ENCODE results near the gene AUTS2. TPM values are rescaled to one million over a fixed set of nuclear protein-coding genes. Genes with fewer than 3 reads are reported as not detected.

Gene AUTS2
- total RNA-seq, 1 experiment from 2014 or later: 4.2 TPM

- peak; percentile 12 for DNase-seq (ENCODE audit: low spot score)
These were observed 333.9 kb downstream of the AUTS2 start for GRCh38 chr7:69932034-69932628.

DNA sequence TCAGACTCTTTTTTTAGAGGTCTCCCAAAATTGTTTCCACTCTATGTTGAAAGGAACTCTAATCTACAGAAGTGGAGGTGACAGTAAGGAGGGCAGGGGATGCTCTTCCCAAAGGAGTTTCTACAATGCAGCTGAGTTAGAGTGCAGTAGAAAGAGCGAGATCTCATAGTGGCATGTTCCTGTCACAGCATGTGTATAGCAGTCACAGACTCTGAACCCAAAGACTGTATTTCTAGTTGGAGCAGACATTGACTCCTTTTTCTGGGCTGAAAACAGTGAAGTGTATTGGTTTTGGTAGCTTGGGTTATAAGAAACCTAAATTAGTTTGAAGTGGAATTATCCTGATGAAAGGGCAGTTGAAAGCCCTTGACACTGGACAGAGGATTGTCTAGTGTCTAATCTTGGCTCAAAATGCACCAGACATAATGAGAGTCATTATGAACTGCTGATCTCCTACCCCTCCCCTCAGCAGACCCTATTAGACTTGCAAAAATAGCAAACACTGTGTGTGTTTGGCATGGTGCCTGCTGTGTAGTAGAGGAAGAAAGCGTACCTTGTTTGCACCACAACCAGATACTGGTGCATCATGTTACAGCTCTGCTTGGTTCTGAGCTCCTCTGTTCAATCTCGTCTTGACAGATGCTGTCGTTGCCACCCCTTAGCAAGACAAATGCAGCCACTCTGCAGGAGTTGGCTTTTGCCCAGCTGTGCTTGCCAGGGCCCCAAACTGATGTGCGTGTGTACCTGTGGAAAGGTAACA, 336.0 kb downstream of the AUTS2 start:
- no peak for DNase-seq (ENCODE audit: low spot score)

DNA sequence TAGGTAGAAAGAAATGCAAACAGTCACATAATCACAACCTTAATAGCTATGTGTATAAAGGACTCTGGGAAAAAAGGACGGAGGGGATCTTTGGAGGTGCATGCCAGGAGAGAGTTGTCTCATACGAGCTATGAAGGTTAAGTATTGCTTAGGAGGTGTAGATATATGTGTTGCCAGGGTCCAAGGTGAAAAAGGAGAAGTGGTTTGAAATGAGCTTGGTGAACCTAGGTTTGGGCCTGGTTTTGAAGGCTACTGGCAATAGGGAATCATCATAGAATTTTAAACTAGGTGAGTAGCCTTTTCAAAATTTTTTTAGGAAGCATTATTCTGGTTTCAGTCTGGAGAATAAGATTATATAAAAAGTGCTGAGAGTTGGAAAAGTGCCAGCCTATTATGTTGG, 336.8 kb downstream of the AUTS2 start:
- DNase-seq (ENCODE audit: low spot score): no peak

DNA sequence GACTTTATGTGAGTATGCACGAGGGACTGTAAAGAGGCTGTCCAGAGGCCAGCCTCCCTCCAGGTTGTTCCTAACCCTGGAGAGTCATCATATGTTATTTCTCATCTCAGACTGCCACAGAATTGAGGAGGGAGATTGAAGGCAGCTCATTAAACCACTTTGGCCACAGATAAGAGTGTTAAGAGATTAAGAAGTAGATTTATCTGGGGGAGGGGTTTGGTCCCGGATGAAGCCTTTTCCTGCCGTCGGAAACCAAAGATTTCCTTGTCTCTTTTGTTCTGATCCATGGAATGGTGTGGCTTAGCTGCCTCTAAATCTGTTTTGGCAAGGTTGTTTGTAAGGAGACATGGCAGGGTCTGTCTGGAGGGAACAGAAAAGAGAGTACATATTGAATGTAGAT, 338.8 kb downstream of the AUTS2 start:
- no peak for DNase-seq (ENCODE audit: low spot score)

GRCh38 chr7:69939317-69939716, 341.0 kb downstream of the AUTS2 start:
- DNase-seq (ENCODE audit: low spot score): no peak

GRCh38 chr7:69941077-69941651, 342.9 kb downstream of the AUTS2 start:
- DNase-seq (ENCODE audit: low spot score): no peak

- DNase-seq (ENCODE audit: low spot score): no peak
These were observed 344.3 kb downstream of the AUTS2 start for GRCh38 chr7:69942573-69942972.

GRCh38 chr7:69946901-69947300, 348.6 kb downstream of the AUTS2 start:
- no peak for DNase-seq (ENCODE audit: low spot score)

GRCh38 chr7:69947998-69948397, 349.7 kb downstream of the AUTS2 start:
- DNase-seq (ENCODE audit: low spot score): no peak

GRCh38 chr7:69949122-69949521, 350.8 kb downstream of the AUTS2 start:
- no peak for DNase-seq (ENCODE audit: low spot score)

DNA sequence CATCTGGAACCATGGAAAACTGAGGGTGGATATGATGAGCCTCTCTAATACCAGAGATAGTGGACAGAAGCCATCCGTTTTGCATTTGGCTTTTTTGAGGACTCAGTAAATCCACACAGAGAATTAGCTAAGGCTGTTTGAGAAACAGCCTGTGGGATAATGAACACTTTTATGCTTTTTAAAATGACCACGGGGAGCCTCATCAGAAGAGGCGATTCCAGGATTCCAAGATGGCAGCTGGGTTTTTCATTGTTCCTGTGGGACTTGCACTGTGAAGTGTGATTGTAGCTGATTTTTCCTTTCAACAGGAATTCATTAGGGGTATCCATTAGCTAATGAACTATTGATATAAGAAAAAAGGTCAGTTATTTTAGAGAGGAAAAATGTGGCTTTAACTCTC, 353.2 kb downstream of the AUTS2 start:
- no peak for DNase-seq (ENCODE audit: low spot score)

DNA sequence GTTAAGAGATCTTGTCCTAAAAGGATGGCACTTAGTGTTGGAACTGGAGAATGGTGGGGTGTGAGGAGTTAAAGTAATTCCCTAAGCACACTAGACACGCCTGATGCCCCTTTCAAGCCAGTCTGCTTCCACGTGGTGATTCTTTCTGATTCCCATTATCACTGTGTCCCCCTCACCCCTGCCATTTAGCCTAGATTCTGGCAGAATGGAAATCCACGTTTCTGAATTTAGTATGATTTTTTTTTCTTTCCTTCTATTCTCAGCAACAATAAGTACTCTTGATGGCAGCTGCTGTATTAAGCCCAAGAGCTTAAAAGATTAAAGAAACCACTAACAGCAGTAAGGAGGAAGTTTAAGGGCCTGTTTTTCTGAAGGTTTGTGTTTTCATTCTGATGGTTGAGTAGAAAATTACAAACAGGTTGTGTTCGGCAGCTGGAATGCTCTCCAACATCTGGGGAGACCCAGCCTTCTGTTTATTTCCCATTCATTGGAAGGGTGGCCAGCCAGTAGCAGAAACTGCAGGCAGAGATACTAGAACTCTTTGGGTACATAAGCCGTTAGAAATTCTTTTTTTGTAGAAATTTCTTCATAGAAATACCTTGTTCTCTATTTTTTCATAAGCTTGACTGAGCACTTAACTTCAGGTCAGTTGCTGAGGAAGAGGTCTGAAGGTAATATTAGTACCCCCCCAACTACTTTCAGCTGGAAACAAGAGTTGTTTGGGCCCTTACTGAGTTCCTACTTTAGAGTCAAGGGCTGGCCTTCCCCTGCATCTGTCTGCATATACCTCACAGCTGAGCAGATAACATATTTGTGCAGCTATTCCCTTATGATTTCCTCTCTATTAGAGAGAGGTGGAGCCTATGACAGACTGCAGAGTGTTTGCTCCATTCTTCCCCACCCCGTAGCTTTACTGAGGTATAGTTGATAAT, 355.1 kb downstream of the AUTS2 start:
- no peak for DNase-seq (ENCODE audit: low spot score)

GRCh38 chr7:69956541-69956940, 358.3 kb downstream of the AUTS2 start:
- no peak for DNase-seq (ENCODE audit: low spot score)

- DNase-seq (ENCODE audit: low spot score): no peak
These were observed 359.4 kb downstream of the AUTS2 start for GRCh38 chr7:69957661-69958060.

- DNase-seq (ENCODE audit: low spot score): no peak
These were observed 361.7 kb downstream of the AUTS2 start for GRCh38 chr7:69959789-69960499.

DNA sequence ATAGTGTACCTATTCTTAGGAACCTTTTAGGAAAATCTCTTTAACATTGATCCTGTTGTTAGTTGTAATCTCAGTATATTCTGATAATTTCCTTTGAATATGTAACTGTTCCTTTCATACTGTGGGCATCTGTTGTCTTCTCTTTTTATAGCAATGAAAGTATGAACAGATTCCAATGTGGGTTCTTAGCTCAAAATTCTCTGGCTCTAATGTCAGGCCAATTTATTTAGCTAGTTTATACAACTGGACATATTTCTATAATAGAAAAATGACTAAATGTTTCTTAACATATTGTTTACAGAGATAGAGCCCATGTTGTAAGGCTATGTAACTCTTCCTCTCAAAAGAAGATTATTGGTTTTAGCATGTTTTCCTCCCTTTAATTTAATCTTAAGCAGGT, 363.2 kb downstream of the AUTS2 start:
- no peak for DNase-seq (ENCODE audit: low spot score)

DNA sequence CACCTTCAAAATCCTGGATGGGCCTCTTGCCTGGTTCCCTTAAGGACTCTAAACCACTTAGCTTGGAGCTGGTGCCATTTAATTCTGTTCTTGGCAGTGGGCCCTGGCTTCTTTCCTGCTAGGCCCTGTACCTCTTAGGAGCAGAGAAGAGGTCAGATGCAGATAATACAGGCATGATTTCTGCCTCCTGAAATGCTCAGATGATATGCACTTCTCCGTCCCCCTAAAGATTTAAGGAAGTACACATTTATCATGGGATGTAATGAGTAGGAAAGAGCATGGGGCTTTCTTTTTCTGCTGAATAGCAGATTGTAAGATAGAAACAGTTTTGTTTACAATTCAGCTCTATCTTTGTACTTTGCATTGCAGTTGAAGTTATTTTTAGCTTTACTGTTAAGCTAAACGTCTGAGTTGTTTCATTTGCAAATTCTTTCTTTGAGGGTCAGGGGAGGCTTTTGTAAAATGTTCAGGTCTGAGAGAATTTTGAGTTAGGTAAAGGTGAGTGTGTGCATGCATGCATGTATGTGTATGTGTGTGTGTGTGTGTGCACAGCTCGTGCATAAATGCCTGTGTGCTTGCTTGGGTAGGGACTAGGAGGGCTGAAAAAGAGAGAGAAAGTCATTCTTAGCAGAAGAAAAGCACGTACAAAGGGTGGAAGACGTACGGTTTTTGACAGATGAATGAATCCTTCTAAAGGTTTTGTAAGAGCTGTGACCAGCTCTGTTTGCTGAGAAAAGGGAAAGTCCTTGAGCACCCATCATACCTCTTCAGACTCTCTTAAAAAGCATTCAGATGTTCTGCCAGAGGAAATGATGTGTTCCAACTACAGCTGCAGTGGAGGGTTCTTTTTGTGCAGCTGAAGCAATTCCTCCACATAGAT, 364.2 kb downstream of the AUTS2 start:
- DNase-seq (ENCODE audit: low spot score): no peak

GRCh38 chr7:69963393-69963792, 365.1 kb downstream of the AUTS2 start:
- no peak for DNase-seq (ENCODE audit: low spot score)

DNA sequence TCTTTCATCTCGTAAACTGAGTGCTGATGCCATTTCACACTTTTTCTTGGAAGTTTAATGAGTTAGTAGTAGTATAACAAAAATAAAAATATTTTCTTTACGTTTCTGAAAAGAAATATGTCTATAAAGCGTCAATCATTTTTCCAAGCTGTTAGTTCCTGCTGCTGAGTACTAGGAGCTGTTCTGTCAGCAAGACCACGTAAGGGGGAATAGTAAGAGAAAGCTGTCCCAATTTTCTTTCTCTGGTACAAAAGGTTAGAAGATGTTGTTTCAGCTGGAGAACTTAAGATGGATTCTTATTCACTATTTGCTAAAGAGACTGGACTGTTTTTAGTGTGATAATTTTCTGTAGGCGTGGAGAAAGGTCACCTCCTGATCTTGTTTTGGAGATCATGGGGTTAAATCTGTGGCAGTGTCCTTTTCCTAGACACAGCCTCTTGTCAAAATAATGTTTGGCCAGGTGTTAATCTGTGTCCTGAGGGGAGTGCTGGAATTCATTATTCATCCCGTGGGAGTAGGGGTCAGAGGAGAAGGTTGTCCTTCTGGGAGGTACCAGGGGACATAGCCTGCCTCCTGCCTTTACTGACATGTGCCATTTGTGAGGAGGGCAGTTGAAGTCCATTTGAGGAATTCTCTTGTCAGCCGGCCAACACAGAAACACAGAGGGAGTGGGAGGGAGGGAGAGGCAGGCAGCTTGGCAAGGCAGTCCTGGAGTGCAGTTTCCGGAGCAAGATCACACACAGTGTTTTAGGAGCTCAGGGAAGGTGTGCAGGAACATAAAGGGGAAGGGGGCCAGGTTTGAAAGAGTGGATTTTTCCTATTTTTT, 368.7 kb downstream of the AUTS2 start:
- DNase-seq (ENCODE audit: low spot score): no peak
